Measurements from ENCODE around the gene DMRTC2. TPM values are rescaled to one million over a fixed set of nuclear protein-coding genes. Genes with fewer than 3 reads are reported as not detected.
"Not testable (repeated sequence)": the region's sequence is repeated elsewhere in the genome, so short reads cannot be mapped to it uniquely, and the experiment has no call there.

The DMRTC2 gene
- total RNA-seq, 1 donor from 2014 or later: not detected

DNA sequence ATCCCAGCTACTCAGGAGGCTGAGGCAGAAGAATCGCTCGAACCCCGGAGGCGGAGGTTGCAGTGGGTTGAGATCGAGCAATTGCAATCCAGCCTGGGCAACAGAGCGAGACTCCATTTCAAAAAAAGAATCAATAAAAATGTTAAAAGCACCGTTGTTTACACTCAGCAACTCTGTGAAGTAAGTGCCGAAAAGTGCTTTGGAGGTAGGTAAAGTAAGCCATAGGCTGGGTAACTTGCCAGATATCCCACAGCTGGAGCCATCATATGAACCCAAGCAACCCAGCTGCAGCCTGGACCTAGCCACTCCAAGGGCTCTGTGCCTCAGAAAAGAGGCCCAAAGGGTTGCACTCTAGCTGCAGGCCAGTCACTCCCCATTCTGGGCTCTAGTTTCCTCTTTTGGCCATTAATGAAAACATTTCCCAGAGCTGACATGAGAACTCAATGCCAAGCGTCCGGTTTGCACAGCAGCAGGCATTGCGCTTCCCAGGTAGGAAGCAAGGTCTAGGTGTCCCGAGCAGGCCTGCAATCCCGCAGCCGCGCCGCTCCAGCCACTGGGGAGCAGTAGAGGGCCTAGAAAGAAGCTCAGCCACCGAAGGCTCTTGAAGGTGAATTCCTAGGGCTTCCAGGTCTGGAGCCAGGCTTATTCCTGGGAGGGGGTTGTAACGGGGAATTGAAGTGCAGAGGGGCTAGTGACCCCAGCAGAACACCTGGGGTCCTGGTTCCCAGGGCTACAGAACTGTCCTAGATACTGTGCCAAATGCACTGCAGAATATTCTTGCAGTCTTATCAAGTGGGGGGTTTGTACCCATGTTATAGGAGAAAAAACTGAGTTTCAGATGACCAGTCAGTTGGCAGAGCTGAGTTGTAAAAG lies 28.2 kb downstream of the DMRTC2 start:
- Histone ChIP-seq H3K36me3 (ENCODE audit: insufficient read depth, low read length) (peaks cover 36% of the 10 kb centered on the region), H3K4me1 (ENCODE audit: insufficient read depth, low read length) (no peaks in the 10 kb centered on the region), H3K9me3 (ENCODE audit: insufficient read depth, low read depth, low read length) (no peaks in the 10 kb centered on the region), H3K27ac (ENCODE audit: low read depth, low read length) (no peak overlapping the region), H2AFZ (ENCODE audit: low read depth, low read length) (no peak overlapping the region), H3K9ac (ENCODE audit: low read length) (no peak overlapping the region), H3K79me2 (ENCODE audit: insufficient read depth, low read length) (peaks cover 17% of the 10 kb centered on the region), H3K4me3 (ENCODE audit: insufficient read depth, low read depth, low read length) (no peak overlapping the region), H3K27me3 (ENCODE audit: insufficient read depth, low read length) (peaks cover 2% of the 10 kb centered on the region), H4K20me1 (ENCODE audit: insufficient read depth, low read length) (peaks cover 50% of the 10 kb centered on the region), H3K4me2 (ENCODE audit: low read length) (no peak overlapping the region)
- no peaks in the 10 kb centered on the region for H3K27me3 Mint-ChIP-seq (ENCODE audit: low read depth, unreplicated experiment)
- peak overlapping the region; percentile 80 for H3K27ac Mint-ChIP-seq (ENCODE audit: unreplicated experiment)
- H3K4me1 Mint-ChIP-seq (ENCODE audit: low read depth, unreplicated experiment): peaks cover 14% of the 10 kb centered on the region
- FAIRE-seq (no peak), DNase-seq (ENCODE audit: low read depth) (peak; percentile 43)
- peaks cover 4% of the 10 kb centered on the region for H3K36me3 Mint-ChIP-seq (ENCODE audit: low read depth, unreplicated experiment)
- H3K9me3 Mint-ChIP-seq (ENCODE audit: unreplicated experiment): no peaks in the 10 kb centered on the region
- TF ChIP-seq, protein P1, sequence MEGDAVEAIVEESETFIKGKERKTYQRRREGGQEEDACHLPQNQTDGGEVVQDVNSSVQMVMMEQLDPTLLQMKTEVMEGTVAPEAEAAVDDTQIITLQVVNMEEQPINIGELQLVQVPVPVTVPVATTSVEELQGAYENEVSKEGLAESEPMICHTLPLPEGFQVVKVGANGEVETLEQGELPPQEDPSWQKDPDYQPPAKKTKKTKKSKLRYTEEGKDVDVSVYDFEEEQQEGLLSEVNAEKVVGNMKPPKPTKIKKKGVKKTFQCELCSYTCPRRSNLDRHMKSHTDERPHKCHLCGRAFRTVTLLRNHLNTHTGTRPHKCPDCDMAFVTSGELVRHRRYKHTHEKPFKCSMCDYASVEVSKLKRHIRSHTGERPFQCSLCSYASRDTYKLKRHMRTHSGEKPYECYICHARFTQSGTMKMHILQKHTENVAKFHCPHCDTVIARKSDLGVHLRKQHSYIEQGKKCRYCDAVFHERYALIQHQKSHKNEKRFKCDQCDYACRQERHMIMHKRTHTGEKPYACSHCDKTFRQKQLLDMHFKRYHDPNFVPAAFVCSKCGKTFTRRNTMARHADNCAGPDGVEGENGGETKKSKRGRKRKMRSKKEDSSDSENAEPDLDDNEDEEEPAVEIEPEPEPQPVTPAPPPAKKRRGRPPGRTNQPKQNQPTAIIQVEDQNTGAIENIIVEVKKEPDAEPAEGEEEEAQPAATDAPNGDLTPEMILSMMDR (IDR thresholded peaks at IDR 0.05; ENCODE audit: insufficient read depth, low read depth, low read length): peak; percentile 47
- no peak for TF ChIP-seq EZH2 (IDR thresholded peaks at IDR 0.05; ENCODE audit: insufficient read depth, low read length)
- H3K4me3 Mint-ChIP-seq (ENCODE audit: unreplicated experiment): no peak overlapping the region

DNA sequence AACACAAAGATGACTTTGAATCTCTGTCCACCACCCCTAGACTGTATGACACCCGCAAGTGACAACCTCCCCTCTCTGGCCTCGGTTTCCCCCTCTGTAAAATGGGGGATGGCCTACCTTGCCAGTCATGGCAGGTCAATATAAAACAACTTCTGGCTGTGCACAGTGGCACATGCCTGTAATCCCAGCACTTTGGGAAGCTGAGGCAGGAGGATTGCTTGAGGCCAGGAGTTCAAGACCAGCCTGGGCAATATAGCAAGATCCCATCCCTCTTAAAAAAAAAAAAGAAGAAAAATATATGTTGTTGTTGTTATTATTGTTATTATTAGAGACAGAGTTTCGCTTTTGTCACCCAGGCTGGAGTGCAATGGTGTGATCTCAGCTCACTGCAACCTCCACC lies 31.1 kb downstream of the DMRTC2 start:
- not testable (repeated sequence) for H3K4me1 Mint-ChIP-seq (ENCODE audit: low read depth, unreplicated experiment); DNase-seq (ENCODE audit: low read depth); H3K4me1 ChIP-seq (ENCODE audit: insufficient read depth, low read length); H3K4me3 Mint-ChIP-seq (ENCODE audit: unreplicated experiment); H3K27ac ChIP-seq (ENCODE audit: low read depth, low read length); H3K9ac ChIP-seq (ENCODE audit: low read length); FAIRE-seq; H3K9me3 ChIP-seq (ENCODE audit: insufficient read depth, low read depth, low read length); H3K9me3 Mint-ChIP-seq (ENCODE audit: unreplicated experiment); H3K79me2 ChIP-seq (ENCODE audit: insufficient read depth, low read length); H3K27me3 ChIP-seq (ENCODE audit: insufficient read depth, low read length); H2AFZ ChIP-seq (ENCODE audit: low read depth, low read length); H3K27me3 Mint-ChIP-seq (ENCODE audit: low read depth, unreplicated experiment); H3K4me2 ChIP-seq (ENCODE audit: low read length); H3K4me3 ChIP-seq (ENCODE audit: insufficient read depth, low read depth, low read length); H3K36me3 Mint-ChIP-seq (ENCODE audit: low read depth, unreplicated experiment); H3K27ac Mint-ChIP-seq (ENCODE audit: unreplicated experiment)
- Histone ChIP-seq H4K20me1 (ENCODE audit: insufficient read depth, low read length) (peaks cover 21% of the 10 kb centered on the region), H3K36me3 (ENCODE audit: insufficient read depth, low read length) (peaks cover 13% of the 10 kb centered on the region)

DNA sequence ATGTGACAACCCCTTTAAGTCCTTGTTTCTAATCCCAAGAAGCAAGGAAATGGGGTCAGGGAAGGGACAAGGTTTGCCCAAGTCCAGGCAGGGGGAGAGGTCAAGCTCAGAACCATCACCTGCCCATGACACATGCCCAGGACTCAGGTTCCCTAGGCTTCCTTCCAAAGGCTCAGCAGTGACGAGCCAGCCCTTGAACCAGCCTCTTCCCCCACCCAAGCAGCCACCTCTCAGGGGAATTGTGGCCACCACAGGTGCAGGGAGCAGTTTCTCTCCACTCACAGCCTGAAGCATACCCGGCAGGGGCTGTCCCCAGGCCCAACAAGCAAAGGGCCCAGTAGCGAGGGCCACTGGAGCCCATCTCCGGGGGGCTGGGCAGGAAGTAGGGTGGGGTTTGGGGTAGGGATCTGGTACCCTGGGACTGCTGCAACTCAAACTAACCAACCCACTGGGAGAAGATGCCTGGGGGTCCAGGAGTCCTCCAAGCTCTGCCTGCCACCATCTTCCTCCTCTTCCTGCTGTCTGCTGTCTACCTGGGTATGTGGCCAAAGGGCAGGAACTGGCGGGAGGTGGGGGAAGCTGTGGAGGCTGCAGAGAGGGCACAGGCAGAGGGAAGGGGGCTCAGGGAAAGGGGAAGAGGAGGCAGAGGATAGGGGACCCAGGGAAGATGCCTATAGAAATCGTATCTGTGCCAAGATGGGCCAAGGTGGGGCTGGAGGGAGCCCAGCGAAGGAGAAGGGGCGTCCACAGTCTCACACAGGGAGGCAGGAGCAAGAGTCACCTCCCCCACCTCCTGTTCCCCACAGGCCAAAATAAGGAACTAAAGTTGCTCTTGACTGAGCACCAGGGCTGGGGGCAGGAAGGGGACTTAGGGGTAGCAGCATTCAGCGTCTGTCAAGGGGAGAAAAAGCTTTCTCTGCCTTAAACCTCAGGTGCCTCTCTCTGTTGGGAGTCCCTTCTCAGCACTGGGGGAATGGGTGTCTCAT lies 32.3 kb downstream of the DMRTC2 start, which contains the start of gene CD79A:
Gene CD79A, plus strand, starts transcription at position 433 of the 986 bp plus-strand sequence. Its CDS starts 26 bp downstream, at position 459.
- Mint-ChIP-seq H3K27me3 (ENCODE audit: low read depth, unreplicated experiment) (peaks cover 7% of the 10 kb centered on the region), H3K27ac (ENCODE audit: unreplicated experiment) (no peak within 1 kb of the TSS), H3K9me3 (ENCODE audit: unreplicated experiment) (no peaks in the 10 kb centered on the region), H3K4me1 (ENCODE audit: low read depth, unreplicated experiment) (no peaks in the 10 kb centered on the region), H3K36me3 (ENCODE audit: low read depth, unreplicated experiment) (no peaks in the 10 kb centered on the region), H3K4me3 (ENCODE audit: unreplicated experiment) (no peak within 1 kb of the TSS)
- Histone ChIP-seq H3K4me1 (ENCODE audit: insufficient read depth, low read length) (no peaks in the 10 kb centered on the region), H3K79me2 (ENCODE audit: insufficient read depth, low read length) (no peaks in the 10 kb centered on the region), H3K36me3 (ENCODE audit: insufficient read depth, low read length) (peaks cover 3% of the 10 kb centered on the region), H3K4me2 (ENCODE audit: low read length) (no peak within 1 kb of the TSS), H4K20me1 (ENCODE audit: insufficient read depth, low read length) (peaks cover 9% of the 10 kb centered on the region), H3K27me3 (ENCODE audit: insufficient read depth, low read length) (peaks cover 2% of the 10 kb centered on the region), H3K27ac (ENCODE audit: low read depth, low read length) (no peak within 1 kb of the TSS), H3K4me3 (ENCODE audit: insufficient read depth, low read depth, low read length) (no peak within 1 kb of the TSS), H3K9ac (ENCODE audit: low read length) (no peak within 1 kb of the TSS), H3K9me3 (ENCODE audit: insufficient read depth, low read depth, low read length) (no peaks in the 10 kb centered on the region), H2AFZ (ENCODE audit: low read depth, low read length) (no peak within 1 kb of the TSS)
- TF ChIP-seq, protein P1 (IDR thresholded peaks at IDR 0.05; ENCODE audit: insufficient read depth, low read depth, low read length): no peak
- no peak for TF ChIP-seq EZH2 (IDR thresholded peaks at IDR 0.05; ENCODE audit: insufficient read depth, low read length)
- DNase-seq (ENCODE audit: low read depth) (no peak), FAIRE-seq (no peak)
